Brain microvascular endothelial cell (primary cell): ENCODE measurements around the gene MOB3A.

Experiments used
- DNase-seq: peaks from one replicate; pipeline ENCODE4 v3.0.0-alpha.2; 2020
- H3K27ac ChIP-seq: fragments of 250-450 bp; sonication (Bioruptor Pico); 2 replicates; pipeline ENCODE4 v1.5.1; 2020; ENCODE audit warnings: mild to moderate bottlenecking, moderate library complexity
- H3K27me3 ChIP-seq: fragments of 250-450 bp; sonication (Bioruptor Pico); replicated peaks from 2 replicates; pipeline ENCODE4 v1.5.1; 2020; ENCODE audit warnings: mild to moderate bottlenecking
- H3K36me3 ChIP-seq: fragments of 250-450 bp; sonication (Bioruptor Pico); replicated peaks from 2 replicates; pipeline ENCODE4 v1.5.1; 2020; ENCODE audit warnings: mild to moderate bottlenecking
- H3K4me3 ChIP-seq: 2 replicates; pipeline ENCODE4 v1.5.1; 2011; ENCODE audit warnings: low read depth, mild to moderate bottlenecking, control low read depth, low read length, moderate library complexity
- in situ Hi-C: cut with HindIII; loops from 2 replicates; pipeline ENCODE4 v1.10.0; 2017; ENCODE audit warnings: low sequenced_read_pairs, low pct_ligation_motif_present
- TF ChIP-seq, protein P1 (sequence below): IDR thresholded peaks from 2 replicates; pipeline ENCODE4 v1.5.1; 2011; ENCODE audit warnings: low read depth, mild to moderate bottlenecking, moderate library complexity, low read length, control low read depth, inconsistent platforms; ENCODE audit errors: missing control alignments

Gene MOB3A

GRCh38 chr19:2064788-2065524, 31.2 kb downstream of the MOB3A start:
- H3K27ac ChIP-seq, result no peak overlapping the region
- H3K27me3 ChIP-seq, result no peaks in the 10 kb centered on the region
- no peaks in the 10 kb centered on the region for H3K36me3 ChIP-seq
- TF ChIP-seq, protein P1, sequence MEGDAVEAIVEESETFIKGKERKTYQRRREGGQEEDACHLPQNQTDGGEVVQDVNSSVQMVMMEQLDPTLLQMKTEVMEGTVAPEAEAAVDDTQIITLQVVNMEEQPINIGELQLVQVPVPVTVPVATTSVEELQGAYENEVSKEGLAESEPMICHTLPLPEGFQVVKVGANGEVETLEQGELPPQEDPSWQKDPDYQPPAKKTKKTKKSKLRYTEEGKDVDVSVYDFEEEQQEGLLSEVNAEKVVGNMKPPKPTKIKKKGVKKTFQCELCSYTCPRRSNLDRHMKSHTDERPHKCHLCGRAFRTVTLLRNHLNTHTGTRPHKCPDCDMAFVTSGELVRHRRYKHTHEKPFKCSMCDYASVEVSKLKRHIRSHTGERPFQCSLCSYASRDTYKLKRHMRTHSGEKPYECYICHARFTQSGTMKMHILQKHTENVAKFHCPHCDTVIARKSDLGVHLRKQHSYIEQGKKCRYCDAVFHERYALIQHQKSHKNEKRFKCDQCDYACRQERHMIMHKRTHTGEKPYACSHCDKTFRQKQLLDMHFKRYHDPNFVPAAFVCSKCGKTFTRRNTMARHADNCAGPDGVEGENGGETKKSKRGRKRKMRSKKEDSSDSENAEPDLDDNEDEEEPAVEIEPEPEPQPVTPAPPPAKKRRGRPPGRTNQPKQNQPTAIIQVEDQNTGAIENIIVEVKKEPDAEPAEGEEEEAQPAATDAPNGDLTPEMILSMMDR, result no peak
- DNase-seq, result no peak
- H3K4me3 ChIP-seq, result no peak overlapping the region
- in situ Hi-C loops, result no loop called here

- Histone ChIP-seq H3K36me3 (no peaks in the 10 kb centered on the region), H3K27me3 (no peaks in the 10 kb centered on the region), H3K4me3 (no peak overlapping the region), H3K27ac (no peak overlapping the region)
- in situ Hi-C loops, result no loop called here
- TF ChIP-seq, protein P1, result no peak
- no peak for DNase-seq
Measured at GRCh38 chr19:2064395-2064787, 31.7 kb downstream of the MOB3A start.

DNA sequence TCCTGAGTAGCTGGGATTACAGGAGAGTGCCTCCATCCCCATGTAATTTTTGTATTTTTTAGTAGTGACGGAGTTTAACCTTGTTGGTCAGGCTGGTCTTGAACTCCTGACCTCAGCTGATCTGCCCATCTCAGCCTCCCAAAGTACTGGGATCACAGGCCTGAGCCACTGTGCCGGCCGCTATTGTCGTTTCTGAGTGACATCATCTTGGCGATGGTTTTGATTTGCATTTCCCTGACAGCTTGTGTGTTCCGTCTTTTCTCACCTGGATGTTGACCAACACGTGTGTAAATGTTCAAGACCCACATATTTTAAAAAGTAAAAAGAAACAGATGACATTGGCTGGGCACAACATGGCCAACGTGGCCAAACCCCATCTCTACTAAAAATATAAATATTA, 32.3 kb downstream of the MOB3A start:
- TF ChIP-seq, protein P1, result no peak
- H3K27me3 ChIP-seq, result no peaks in the 10 kb centered on the region
- DNase-seq, result no peak
- H3K27ac ChIP-seq, result no peak overlapping the region
- H3K36me3 ChIP-seq, result no peaks in the 10 kb centered on the region
- in situ Hi-C loops, result no loop called here
- no peak overlapping the region for H3K4me3 ChIP-seq

GRCh38 chr19:2062770-2063169, 33.4 kb downstream of the MOB3A start:
- H3K4me3 ChIP-seq, result no peak overlapping the region
- no peak overlapping the region for H3K27ac ChIP-seq
- no peak for DNase-seq
- H3K27me3 ChIP-seq, result no peaks in the 10 kb centered on the region
- in situ Hi-C loops, result no loop called here
- no peaks in the 10 kb centered on the region for H3K36me3 ChIP-seq
- TF ChIP-seq, protein P1, result no peak

DNA sequence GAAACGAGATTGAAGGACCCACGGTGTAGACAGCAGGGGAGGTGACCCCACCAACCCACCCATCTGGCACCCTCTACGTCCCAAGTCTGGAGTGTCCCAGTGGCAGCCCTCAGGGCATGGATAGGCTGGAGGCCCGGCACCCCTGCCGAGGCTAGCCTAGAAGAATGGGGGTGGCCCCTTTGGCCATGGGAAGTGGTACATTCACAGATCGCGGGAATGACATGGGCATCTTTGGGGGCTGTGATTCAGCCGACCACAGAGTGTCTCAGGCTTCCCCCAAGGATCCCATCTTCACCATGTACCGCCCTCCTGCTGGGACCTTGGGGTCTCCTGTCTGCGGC, 33.8 kb downstream of the MOB3A start:
- Histone ChIP-seq H3K27me3 (no peaks in the 10 kb centered on the region), H3K4me3 (no peak overlapping the region), H3K27ac (no peak overlapping the region), H3K36me3 (no peaks in the 10 kb centered on the region)
- in situ Hi-C loops, result no loop called here
- TF ChIP-seq, protein P1, result no peak
- no peak for DNase-seq
